H1 (cell line): Measurements from ENCODE around the gene TCF7L2. TPM values are rescaled to one million over a fixed set of nuclear protein-coding genes. Genes with fewer than 3 reads are reported as not detected.

Source experiments
- CTCF ChIA-PET: fragments of 300-600 bp; sonication (Branson Sonifier 250); formaldehyde crosslinking; loops from one replicate; lab custom pipeline; 2021; ENCODE audit not compliant: partially characterized antibody; lab: Charles Lee
- POLR2A ChIA-PET: fragments of 300-600 bp; sonication (Branson Sonifier 250); formaldehyde crosslinking; loops from one replicate; lab custom pipeline; 2021; ENCODE audit warnings: inconsistent platforms; ENCODE audit not compliant: partially characterized antibody; lab: Charles Lee
- DNase-seq, 2 experiments: peaks; one replicate each; pipeline versions ENCODE4 v3.0.0 to v3.0.0-alpha.2; 2010 to 2022; ENCODE audit warnings: low spot score in 2 of 2, low read depth in 1 of 2, mixed read lengths in 1 of 2
- FAIRE-seq: peaks from 2 replicates; lab custom pipeline; 2011; peaks lifted over from hg19 to GRCh38; lab: Jason Lieb, UNC
- H2AFZ ChIP-seq: 2 replicates; pipeline ENCODE4 v1.8.1; 2012; ENCODE audit warnings: low read length, inconsistent platforms
- H2AK5ac ChIP-seq: 2 replicates; pipeline ENCODE4 v1.6.1; 2013; ENCODE audit warnings: low read depth, low read length
- H2BK120ac ChIP-seq: replicated peaks from 2 replicates; pipeline ENCODE3; 2013; ENCODE audit warnings: low read depth, low read length, inconsistent platforms
- H2BK12ac ChIP-seq: 2 replicates; pipeline ENCODE4 v1.6.1; 2013; ENCODE audit warnings: low read depth, low read length
- H2BK15ac ChIP-seq: 2 replicates; pipeline ENCODE4 v1.6.1; 2013; ENCODE audit warnings: low read length
- H2BK20ac ChIP-seq: 2 replicates; pipeline ENCODE4 v1.6.1; 2013; ENCODE audit warnings: low read length
- H2BK5ac ChIP-seq: 2 replicates; pipeline ENCODE4 v1.6.1; 2013; ENCODE audit warnings: low read depth, low read length
- H3K14ac ChIP-seq: 2 replicates; pipeline ENCODE4 v1.6.1; 2013; ENCODE audit warnings: inconsistent platforms; ENCODE audit not compliant: insufficient read length
- H3K18ac ChIP-seq: 2 replicates; pipeline ENCODE4 v1.6.1; 2013; ENCODE audit warnings: low read length; ENCODE audit errors: extremely low read depth
- H3K23ac ChIP-seq: 2 replicates; pipeline ENCODE4 v1.6.1; 2013; ENCODE audit warnings: inconsistent platforms; ENCODE audit not compliant: insufficient read length
- H3K23me2 ChIP-seq: 2 replicates; pipeline ENCODE4 v1.6.1; 2013; ENCODE audit warnings: low read depth, low read length
- H3K27ac ChIP-seq: 2 replicates; pipeline ENCODE4 v1.6.1; 2011; ENCODE audit warnings: low read depth, low read length, inconsistent platforms
- H3K27me3 ChIP-seq, 4 experiments: replicated peaks in 1 of 4; 1 replicate in 1 of 4; 2 replicates in 3 of 4; pipeline versions ENCODE4 v1.6.1 to v1.8.1; 2011 to 2013; ENCODE audit warnings: low read length in 3 of 4, mild to moderate bottlenecking in 3 of 4, inconsistent platforms in 2 of 4, mixed read lengths in 2 of 4, moderate library complexity in 1 of 4; ENCODE audit not compliant: control insufficient read depth in 3 of 4, insufficient read depth in 3 of 4; ENCODE audit errors: extremely low read depth in 1 of 4
- H3K36me3 ChIP-seq, 4 experiments: 2 replicates each; pipeline versions ENCODE4 v1.6.1 to v1.8.1; 2011 to 2013; ENCODE audit warnings: mild to moderate bottlenecking in 4 of 4, low read length in 3 of 4, moderate library complexity in 2 of 4, control low read depth in 1 of 4, inconsistent platforms in 1 of 4; ENCODE audit not compliant: insufficient read depth in 4 of 4, control insufficient read depth in 2 of 4
- H3K4ac ChIP-seq: replicated peaks from 2 replicates; pipeline ENCODE3; 2013; ENCODE audit warnings: low read length, low read depth, mixed read lengths, inconsistent platforms; ENCODE audit not compliant: insufficient read length
- H3K4me1 ChIP-seq, 4 experiments: replicated peaks in 1 of 4; 1 replicate in 1 of 4; 2 replicates in 3 of 4; pipeline versions ENCODE4 v1.6.1 to v1.8.1; 2011 to 2013; ENCODE audit warnings: low read length in 3 of 4, inconsistent platforms in 2 of 4, mixed read lengths in 1 of 4; ENCODE audit not compliant: insufficient read depth in 4 of 4, control insufficient read depth in 3 of 4
- H3K4me2 ChIP-seq, 2 experiments: 2 replicates each; pipeline versions ENCODE4 v1.6.1 to v1.8.1; 2011 to 2013; ENCODE audit warnings: low read depth in 2 of 2, low read length in 2 of 2, control low read depth in 1 of 2, inconsistent platforms in 1 of 2, mild to moderate bottlenecking in 1 of 2; ENCODE audit not compliant: insufficient read depth in 1 of 2
- H3K4me3 ChIP-seq, 4 experiments: fragments of 200-600, 300-600 bp in 1 of 4; sonication (generic), shearing (Covaris generic), sonication (Bioruptor Twin) in 1 of 4; 2 replicates each; pipeline versions ENCODE4 v1.5.1 to v1.8.1; 2011 to 2016; ENCODE audit warnings: low read length in 4 of 4, low read depth in 3 of 4, control low read depth in 2 of 4, inconsistent platforms in 2 of 4, mild to moderate bottlenecking in 2 of 4, mixed read lengths in 1 of 4, moderate library complexity in 1 of 4; ENCODE audit not compliant: insufficient read depth in 2 of 4; ENCODE audit errors: extremely low read depth in 1 of 4
- H3K56ac ChIP-seq: replicated peaks from 2 replicates; pipeline ENCODE3; 2013; ENCODE audit warnings: low read depth, mild to moderate bottlenecking, mixed read lengths, low read length, inconsistent platforms; ENCODE audit not compliant: insufficient read length
- H3K79me1 ChIP-seq: 2 replicates; pipeline ENCODE4 v1.6.1; 2013; ENCODE audit warnings: low read depth, low read length, control low read depth
- H3K79me2 ChIP-seq, 2 experiments: 2 replicates each; pipeline versions ENCODE4 v1.6.1 to v1.8.1; 2012 to 2013; ENCODE audit warnings: low read length in 2 of 2, mild to moderate bottlenecking in 2 of 2, inconsistent platforms in 1 of 2; ENCODE audit not compliant: insufficient read depth in 2 of 2, control insufficient read depth in 1 of 2
- H3K9ac ChIP-seq, 4 experiments: replicated peaks in 1 of 4; 1 replicate in 1 of 4; 2 replicates in 3 of 4; pipeline versions ENCODE4 v1.6.1 to v1.8.1; 2011 to 2013; ENCODE audit warnings: low read depth in 3 of 4, low read length in 3 of 4, control low read depth in 2 of 4, mild to moderate bottlenecking in 2 of 4, moderate library complexity in 2 of 4, inconsistent platforms in 1 of 4; ENCODE audit errors: extremely low read depth in 1 of 4
- H3K9me3 ChIP-seq, 2 experiments: 2 replicates each; pipeline versions ENCODE4 v1.6.1 to v1.8.1; 2012 to 2013; ENCODE audit warnings: mild to moderate bottlenecking in 2 of 2, moderate library complexity in 2 of 2, control low read depth in 1 of 2, inconsistent platforms in 1 of 2, low read depth in 1 of 2, low read length in 1 of 2, mixed read lengths in 1 of 2; ENCODE audit not compliant: insufficient read depth in 2 of 2
- H4K20me1 ChIP-seq, 2 experiments: replicated peaks in 1 of 2; 2 replicates each; pipeline versions ENCODE3 to v1.8.1; 2011 to 2013; ENCODE audit warnings: inconsistent platforms in 2 of 2, low read length in 2 of 2, mild to moderate bottlenecking in 1 of 2; ENCODE audit not compliant: insufficient read depth in 2 of 2, control insufficient read depth in 1 of 2
- H4K5ac ChIP-seq: 2 replicates; pipeline ENCODE4 v1.6.1; 2013; ENCODE audit warnings: low read length, low read depth, mixed read lengths, inconsistent platforms; ENCODE audit not compliant: insufficient read length
- H4K8ac ChIP-seq: 2 replicates; pipeline ENCODE4 v1.8.0; 2013; ENCODE audit warnings: mild to moderate bottlenecking, moderate library complexity, low read length, inconsistent platforms; ENCODE audit not compliant: insufficient read depth; ENCODE audit errors: extremely low read depth
- H4K91ac ChIP-seq: replicated peaks from 2 replicates; pipeline ENCODE3; 2013; ENCODE audit warnings: low read length, mixed read lengths, inconsistent platforms; ENCODE audit not compliant: insufficient read length
- EZH2 ChIP-seq: fragments of 200-600 bp; sonication (generic); IDR thresholded peaks from 2 replicates; pipeline ENCODE4 v1.7.1; 2012; ENCODE audit warnings: low read depth, mild to moderate bottlenecking, moderate library complexity, low read length, inconsistent platforms; ENCODE audit not compliant: severe bottlenecking
- POLR2AphosphoS5 ChIP-seq: IDR thresholded peaks from 2 replicates; pipeline ENCODE4 v1.6.1; 2011; ENCODE audit warnings: low read depth, low read length
- SAP30 ChIP-seq: fragments of 300-600 bp; sonication (generic); IDR thresholded peaks from 2 replicates; pipeline ENCODE4 v1.7.1; 2012; ENCODE audit warnings: low read length, moderate library complexity, mild to moderate bottlenecking, inconsistent platforms; ENCODE audit not compliant: insufficient read depth, insufficient replicate concordance
- SIRT6 ChIP-seq: IDR thresholded peaks from one replicate; pipeline ENCODE4 v1.7.1; 2012; ENCODE audit warnings: low read length, inconsistent platforms
- ZNF274 ChIP-seq: IDR thresholded peaks from 2 replicates; pipeline ENCODE4 v1.7.0; 2012; ENCODE audit warnings: low read length, borderline replicate concordance; ENCODE audit errors: extremely low read depth
- WGBS, 2 experiments: shearing (Covaris generic) in 1 of 2; methylation state at CpG; one replicate each; pipeline versions ENCODE4 v1.1.6 to v1.1.7; 2013 to 2015; ENCODE audit warnings: low lambda C conversion rate in 2 of 2, mixed read lengths in 2 of 2, inconsistent platforms in 1 of 2, low coverage in 1 of 2, missing lambda C conversion rate in 1 of 2; ENCODE audit not compliant: insufficient replicate concordance in 2 of 2, insufficient coverage in 1 of 2, insufficient read length in 1 of 2; ENCODE audit errors: extremely low coverage in 1 of 2, missing lambda C conversion rate in 1 of 2; 5-methylcytosine and 5-hydroxymethylcytosine counted together
- polyA plus RNA-seq, 7 experiments: library from polyadenylated mRNA; depleted of rRNA in 3 of 7; stranded (reverse) in 5 of 7; unstranded in 2 of 7; fragments of >200 nt in 5 of 7; fragments of 200-250 nt in 2 of 7; gene quantifications; 1 replicate in 5 of 7; 2 replicates in 1 of 7; 4 replicates in 1 of 7; pipeline versions ENCODE4 v1.2.1 to v1.2.3, GENCODE V29; 2011 to 2013; ENCODE audit warnings: missing spikeins in 2 of 7, mixed read lengths in 2 of 7
- total RNA-seq: library from RNA; stranded (reverse); fragmentation: NEBNext Ultra II Directional; extraction: Animal tissue kit (Norgen Biotek cat#: 25700); gene quantifications from 2 replicates; pipeline ENCODE4 v1.2.1, GENCODE V29; 2021

Gene TCF7L2
- total and polyA plus RNA-seq, 2 of the 8 experiments (the other 6 are each of a cell fraction or from before 2014, with no cell fraction given): 33.9 to 67.3 TPM

DNA sequence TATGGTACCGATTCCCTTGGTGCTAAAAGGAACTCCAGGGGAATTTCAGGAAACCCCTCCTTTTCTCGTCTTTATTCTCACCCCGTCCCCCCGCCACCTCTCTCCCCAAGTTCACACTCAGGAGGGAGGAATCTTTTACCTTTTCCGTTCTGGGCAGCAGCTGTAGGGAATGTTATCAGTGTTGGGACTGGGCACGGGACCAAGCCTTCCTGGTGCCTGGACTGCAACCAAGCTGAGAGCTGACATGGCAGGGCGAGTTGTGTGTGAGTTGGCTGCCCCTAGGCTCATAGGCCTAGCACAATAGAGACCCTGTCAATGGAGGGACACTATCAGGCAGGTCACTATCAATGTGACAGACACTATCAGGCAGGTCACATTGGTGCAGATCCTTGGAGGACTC, 121.4 kb downstream of the TCF7L2 start:
- no peak overlapping the region for H2AK5ac ChIP-seq
- no peak overlapping the region for H3K9ac ChIP-seq
- peaks cover 5 to 8% (median 5%) of the 10 kb centered on the region in 4 experiments; a peak in 4 of 8 replicates for H3K36me3 ChIP-seq
- H4K91ac ChIP-seq: no peak overlapping the region
- no peak overlapping the region for H3K4ac ChIP-seq
- no peaks in the 10 kb centered on the region; the same call in 1 of the 2 replicates for H3K23me2 ChIP-seq
- no peak overlapping the region for H3K4me3 ChIP-seq
- TF ChIP-seq SIRT6: no peak
- TF ChIP-seq ZNF274: no peak
- no peak for TF ChIP-seq EZH2
- TF ChIP-seq SAP30: no peak
- peak; percentile 43; the same call in 1 of the 2 replicates for TF ChIP-seq POLR2AphosphoS5
- H3K27ac ChIP-seq: no peak overlapping the region
- 82% methylated on average over 7 of the region's 7 CpGs; no CpG with 5 or more reads in 1 of the 2 experiments for WGBS, 2 experiments
- no peak overlapping the region for H2BK120ac ChIP-seq
- H4K5ac ChIP-seq: no peak overlapping the region
- no peak overlapping the region for H2BK20ac ChIP-seq
- DNase-seq (no peak), FAIRE-seq (no peak)
- ChIA-PET POLR2A (interaction anchor here (0.9 to 1.2 kb wide), 2 partner anchors 13 to 15 kb away, joined by 4 read pairs; no protein-coding TSS in a partner anchor), CTCF (interaction anchor here (0.8 to 2.6 kb wide), 4 partner anchors 9 to 90 kb away, joined by 3 to 6 read pairs (median 5); no protein-coding TSS in a partner anchor)
- H3K79me1 ChIP-seq: peaks cover 15% of the 10 kb centered on the region
- H3K23ac ChIP-seq: no peak overlapping the region
- H3K56ac ChIP-seq: no peak overlapping the region
- no peak overlapping the region for H2BK12ac ChIP-seq
- H3K4me2 ChIP-seq: no peak overlapping the region
- no peak overlapping the region for H3K18ac ChIP-seq
- no peaks in the 10 kb centered on the region for H3K27me3 ChIP-seq
- H4K20me1 ChIP-seq: peaks cover 13 to 18% of the 10 kb centered on the region in 2 experiments
- peaks cover 0 to 12% (median 6%) of the 10 kb centered on the region in 4 experiments; a peak in 4 of 7 replicates for H3K4me1 ChIP-seq
- H3K14ac ChIP-seq: no peak overlapping the region
- H3K79me2 ChIP-seq: peaks cover 3 to 86% of the 10 kb centered on the region in 2 experiments; a peak in 3 of 4 replicates
- no peaks in the 10 kb centered on the region for H3K9me3 ChIP-seq
- no peak overlapping the region for H4K8ac ChIP-seq
- no peak overlapping the region for H2BK15ac ChIP-seq
- H2AFZ ChIP-seq: no peak overlapping the region
- no peak overlapping the region for H2BK5ac ChIP-seq
